Sigmoid colon (tissue), 7 donors: ENCODE data around the gene MSX2. TPM values are rescaled to one million over a fixed set of nuclear protein-coding genes. Genes with fewer than 3 reads are reported as not detected.

ENCODE experiments used
- DNase-seq: peaks from one replicate; pipeline ENCODE4 v3.0.0-alpha.2; 2019
- H3K27ac ChIP-seq, 4 donors: fragments of 200-600 bp; sonication (generic); one replicate each; pipeline ENCODE4 v1.5.1; 2016 to 2019; ENCODE audit warnings: mild to moderate bottlenecking in 1 of 4
- H3K27me3 ChIP-seq, 3 donors: fragments of 200-600 bp; sonication (generic); one replicate each; pipeline ENCODE4 v1.5.1; 2019; ENCODE audit warnings: mild to moderate bottlenecking in 1 of 3
- H3K36me3 ChIP-seq, 4 donors: fragments of 200-600 bp; sonication (generic); one replicate each; pipeline ENCODE4 v1.5.1; 2016 to 2019
- H3K4me1 ChIP-seq, 4 donors: fragments of 200-600 bp; sonication (generic); one replicate each; pipeline ENCODE4 v1.5.1; 2017 to 2019
- H3K4me3 ChIP-seq, 4 donors: fragments of 200-600 bp; sonication (generic); one replicate each; pipeline ENCODE4 v1.5.1; 2017 to 2019; ENCODE audit warnings: mild to moderate bottlenecking in 2 of 4, moderate library complexity in 1 of 4
- H3K9me3 ChIP-seq, 4 donors: fragments of 200-600 bp in 3 of 4; sonication (generic) in 3 of 4; one replicate each; pipeline versions ENCODE4 v1.5.1 to v1.6.1; 2013 to 2019
- CTCF ChIP-seq, 4 experiments: fragments of 450-650 bp in 3 of 4; fragments of 200-600 bp in 1 of 4; IDR thresholded peaks; one replicate each; pipeline ENCODE4 v1.5.1; 2016 to 2019; ENCODE audit warnings: antibody characterized with exemption in 4 of 4, mild to moderate bottlenecking in 3 of 4, moderate library complexity in 2 of 4
- EP300 ChIP-seq, 4 donors: sonication (generic); formaldehyde crosslinking; IDR thresholded peaks; one replicate each; pipeline ENCODE4 v1.6.1; 2017; ENCODE audit warnings: antibody characterized with exemption in 4 of 4
- POLR2A ChIP-seq, 2 donors: fragments of 450-650 bp; IDR thresholded peaks; one replicate each; pipeline ENCODE4 v1.6.1; 2016; ENCODE audit warnings: antibody characterized with exemption in 2 of 2, mild to moderate bottlenecking in 2 of 2, moderate library complexity in 2 of 2
- POLR2AphosphoS5 ChIP-seq, 4 donors: sonication (generic); formaldehyde crosslinking; IDR thresholded peaks; one replicate each; pipeline ENCODE4 v1.6.1; 2017; ENCODE audit warnings: antibody characterized with exemption in 4 of 4
- WGBS, 2 donors: extraction: QIAGEN DNeasy Blood & Tissue Kit; methylation state at CpG; one replicate each; pipeline ENCODE4 v1.1.7; 2013; 5-methylcytosine and 5-hydroxymethylcytosine counted together
- intact Hi-C: fragments of 100-400 bp; cut with DNase I; formaldehyde crosslinking; loops from one replicate; pipeline ENCODE4 v1.15.1; 2023
- polyA plus RNA-seq, 3 donors: library from polyadenylated mRNA; stranded (reverse); fragments of 200-250 nt; gene quantifications; one replicate each; pipeline ENCODE4 v1.2.3, GENCODE V29; 2013
- total RNA-seq, 4 donors: library from RNA; depleted of rRNA; stranded (reverse); fragments of >200 nt; gene quantifications; one replicate each; pipeline ENCODE4 v1.1.0, GENCODE V29; 2016
- donor health status: healthy with polysubstance abuse.
- donor health status: Bipolar disorder and iron deficiency.
- donor health status: healthy.

The MSX2 gene
- total and polyA plus RNA-seq, 7 donors: 0.16 to 1.8 (median 1.1) TPM; not detected in 2

GRCh38 chr5:174699131-174699530, 25.3 kb upstream of the MSX2 start:
- H3K9me3 ChIP-seq: no peaks in the 10 kb centered on the region
- H3K4me3 ChIP-seq: no peak overlapping the region
- DNase-seq: no peak
- H3K4me1 ChIP-seq: no peaks in the 10 kb centered on the region
- WGBS, 2 donors: 77 to 83% methylated on average over 3 of the region's 3 CpGs
- peaks cover 0 to 32% (median 3%) of the 10 kb centered on the region in 3 donors for H3K27me3 ChIP-seq
- intact Hi-C loops: no loop called here
- TF ChIP-seq POLR2A (IDR thresholded peaks at IDR 0.05): no peak
- TF ChIP-seq POLR2AphosphoS5 (IDR thresholded peaks at IDR 0.05): no peak
- TF ChIP-seq CTCF (IDR thresholded peaks at IDR 0.05): no peak
- TF ChIP-seq EP300 (IDR thresholded peaks at IDR 0.05): no peak
- H3K36me3 ChIP-seq: no peaks in the 10 kb centered on the region
- no peak overlapping the region for H3K27ac ChIP-seq

GRCh38 chr5:174706997-174707572, 17.3 kb upstream of the MSX2 start:
- intact Hi-C loops: no loop called here
- Histone ChIP-seq H3K4me3 (no peak overlapping the region), H3K4me1 (peaks cover 0 to 4% (median 0%) of the 10 kb centered on the region in 4 donors), H3K27me3 (peaks cover 0 to 50% (median 6%) of the 10 kb centered on the region in 3 donors), H3K36me3 (no peaks in the 10 kb centered on the region), H3K27ac (no peak overlapping the region), H3K9me3 (no peaks in the 10 kb centered on the region)
- TF ChIP-seq POLR2AphosphoS5 (IDR thresholded peaks at IDR 0.05) (no peak), CTCF (IDR thresholded peaks at IDR 0.05) (no peak), POLR2A (IDR thresholded peaks at IDR 0.05) (no peak), EP300 (IDR thresholded peaks at IDR 0.05) (no peak)
- peak; percentile 10 for DNase-seq
- WGBS, 2 donors: 8 to 14% methylated on average over 9 of the region's 9 CpGs

- H3K4me1 ChIP-seq: peaks cover 0 to 4% (median 0%) of the 10 kb centered on the region in 4 donors
These were observed 16.7 kb upstream of the MSX2 start for GRCh38 chr5:174707671-174708070.

GRCh38 chr5:174708476-174709207, 15.7 kb upstream of the MSX2 start:
- H3K27ac ChIP-seq: no peak overlapping the region
- H3K4me3 ChIP-seq: no peak overlapping the region
- intact Hi-C loops: no loop called here
- no peaks in the 10 kb centered on the region for H3K36me3 ChIP-seq
- TF ChIP-seq EP300 (IDR thresholded peaks at IDR 0.05) (no peak), POLR2AphosphoS5 (IDR thresholded peaks at IDR 0.05) (no peak)
- H3K9me3 ChIP-seq: no peaks in the 10 kb centered on the region
- peaks cover 0 to 4% (median 0%) of the 10 kb centered on the region in 4 donors for H3K4me1 ChIP-seq
- peaks cover 0 to 57% (median 6%) of the 10 kb centered on the region in 3 donors for H3K27me3 ChIP-seq
- WGBS, 2 donors: 64 to 70% methylated on average over 20 of the region's 20 CpGs
- DNase-seq: peak; percentile 46

More at GRCh38 chr5:174707671-174708070, 16.7 kb upstream of the MSX2 start:
- peaks cover 0 to 54% (median 6%) of the 10 kb centered on the region in 3 donors for H3K27me3 ChIP-seq
- H3K36me3 ChIP-seq: no peaks in the 10 kb centered on the region
- intact Hi-C loops: no loop called here
- 87 to 89% methylated on average over 11 of the region's 11 CpGs for WGBS, 2 donors
- peak; percentile 25 for DNase-seq
- no peak overlapping the region for H3K27ac ChIP-seq
- H3K9me3 ChIP-seq: no peaks in the 10 kb centered on the region
- no peak for TF ChIP-seq POLR2A (IDR thresholded peaks at IDR 0.05)
- no peak for TF ChIP-seq EP300 (IDR thresholded peaks at IDR 0.05)
- TF ChIP-seq POLR2AphosphoS5 (IDR thresholded peaks at IDR 0.05): no peak
- no peak for TF ChIP-seq CTCF (IDR thresholded peaks at IDR 0.05)
- no peak overlapping the region for H3K4me3 ChIP-seq

- intact Hi-C loops: no loop called here
- TF ChIP-seq EP300 (IDR thresholded peaks at IDR 0.05) (no peak), POLR2AphosphoS5 (IDR thresholded peaks at IDR 0.05) (no peak), CTCF (IDR thresholded peaks at IDR 0.05) (no peak)
- no peaks in the 10 kb centered on the region for H3K36me3 ChIP-seq
- H3K27me3 ChIP-seq: peaks cover 2 to 76% (median 23%) of the 10 kb centered on the region in 3 donors
- no peak overlapping the region for H3K4me3 ChIP-seq
- H3K9me3 ChIP-seq: no peaks in the 10 kb centered on the region
- no peaks in the 10 kb centered on the region for H3K4me1 ChIP-seq
- H3K27ac ChIP-seq: no peak overlapping the region
- DNase-seq: no peak
These were observed 9.6 kb upstream of the MSX2 start for GRCh38 chr5:174714751-174715150.
